ENCODE measurements around the gene BANP. TPM values are rescaled to one million over a fixed set of nuclear protein-coding genes. Genes with fewer than 3 reads are reported as not detected.

The BANP gene
- total RNA-seq, 1 experiment from 2014 or later = 34.5 TPM

DNA sequence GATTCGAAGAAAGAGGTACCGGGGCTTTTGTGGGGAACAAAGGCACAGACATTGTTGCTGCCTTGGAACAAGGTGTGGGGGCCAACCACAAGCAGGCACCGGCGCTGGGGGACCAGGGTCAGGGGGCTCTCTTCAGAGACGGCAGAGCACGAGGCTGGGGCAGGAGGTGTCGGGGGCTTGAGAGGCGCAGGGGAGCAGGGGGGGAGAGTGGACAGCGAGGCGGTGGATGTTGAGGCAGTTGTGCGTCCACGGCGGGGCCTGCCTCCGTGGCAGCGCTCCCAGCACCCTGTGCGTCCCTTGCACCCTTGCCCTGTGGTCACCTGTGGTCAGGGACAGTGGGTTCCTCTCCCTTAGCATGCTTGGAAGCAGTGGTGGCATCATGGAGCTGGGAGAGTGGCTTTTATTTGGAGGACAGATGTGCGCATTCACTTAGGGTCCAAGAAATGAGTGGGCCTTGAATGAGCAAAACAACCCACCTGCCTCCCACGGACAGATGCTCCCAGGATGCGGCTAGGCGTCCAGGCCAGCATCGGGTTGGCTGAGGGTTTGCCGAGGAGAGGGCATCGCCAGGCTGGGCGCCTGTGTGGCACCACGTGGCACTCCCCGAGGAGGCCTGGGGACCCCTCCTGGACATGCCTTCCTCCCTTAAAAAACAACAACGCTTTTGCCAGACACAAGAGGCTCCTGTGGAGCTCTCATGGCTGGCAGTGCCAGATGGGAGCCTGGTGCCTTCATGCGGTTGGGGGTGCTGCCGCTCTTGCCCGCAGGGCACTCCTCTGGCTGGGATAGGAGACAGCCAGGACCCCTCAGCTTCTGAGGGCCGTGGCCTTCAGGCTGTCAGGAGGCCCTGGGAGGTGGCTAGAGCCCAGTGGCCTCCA is 113.0 kb downstream of the BANP start (continued):
- TF ChIP-seq, protein P1, sequence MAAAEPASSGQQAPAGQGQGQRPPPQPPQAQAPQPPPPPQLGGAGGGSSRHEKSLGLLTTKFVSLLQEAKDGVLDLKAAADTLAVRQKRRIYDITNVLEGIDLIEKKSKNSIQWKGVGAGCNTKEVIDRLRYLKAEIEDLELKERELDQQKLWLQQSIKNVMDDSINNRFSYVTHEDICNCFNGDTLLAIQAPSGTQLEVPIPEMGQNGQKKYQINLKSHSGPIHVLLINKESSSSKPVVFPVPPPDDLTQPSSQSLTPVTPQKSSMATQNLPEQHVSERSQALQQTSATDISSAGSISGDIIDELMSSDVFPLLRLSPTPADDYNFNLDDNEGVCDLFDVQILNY (CRISPR knock-in tag; IDR thresholded peaks at IDR 0.05) = no peak
- no peak for TF ChIP-seq EMX1 (CRISPR knock-in tag; IDR thresholded peaks at IDR 0.05)
- no peak for TF ChIP-seq FOXJ3 (CRISPR knock-in tag; IDR thresholded peaks at IDR 0.05; ENCODE audit: borderline replicate concordance)
- no peak for TF ChIP-seq NR3C1 (CRISPR knock-in tag; conservative IDR thresholded peaks at IDR 0.05; ENCODE audit: low read depth)
- TF ChIP-seq, protein P2, sequence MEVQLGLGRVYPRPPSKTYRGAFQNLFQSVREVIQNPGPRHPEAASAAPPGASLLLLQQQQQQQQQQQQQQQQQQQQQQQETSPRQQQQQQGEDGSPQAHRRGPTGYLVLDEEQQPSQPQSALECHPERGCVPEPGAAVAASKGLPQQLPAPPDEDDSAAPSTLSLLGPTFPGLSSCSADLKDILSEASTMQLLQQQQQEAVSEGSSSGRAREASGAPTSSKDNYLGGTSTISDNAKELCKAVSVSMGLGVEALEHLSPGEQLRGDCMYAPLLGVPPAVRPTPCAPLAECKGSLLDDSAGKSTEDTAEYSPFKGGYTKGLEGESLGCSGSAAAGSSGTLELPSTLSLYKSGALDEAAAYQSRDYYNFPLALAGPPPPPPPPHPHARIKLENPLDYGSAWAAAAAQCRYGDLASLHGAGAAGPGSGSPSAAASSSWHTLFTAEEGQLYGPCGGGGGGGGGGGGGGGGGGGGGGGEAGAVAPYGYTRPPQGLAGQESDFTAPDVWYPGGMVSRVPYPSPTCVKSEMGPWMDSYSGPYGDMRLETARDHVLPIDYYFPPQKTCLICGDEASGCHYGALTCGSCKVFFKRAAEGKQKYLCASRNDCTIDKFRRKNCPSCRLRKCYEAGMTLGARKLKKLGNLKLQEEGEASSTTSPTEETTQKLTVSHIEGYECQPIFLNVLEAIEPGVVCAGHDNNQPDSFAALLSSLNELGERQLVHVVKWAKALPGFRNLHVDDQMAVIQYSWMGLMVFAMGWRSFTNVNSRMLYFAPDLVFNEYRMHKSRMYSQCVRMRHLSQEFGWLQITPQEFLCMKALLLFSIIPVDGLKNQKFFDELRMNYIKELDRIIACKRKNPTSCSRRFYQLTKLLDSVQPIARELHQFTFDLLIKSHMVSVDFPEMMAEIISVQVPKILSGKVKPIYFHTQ (CRISPR knock-in tag; IDR thresholded peaks at IDR 0.05) = no peak
- no peak for TF ChIP-seq CREB1 (CRISPR knock-in tag; IDR thresholded peaks at IDR 0.05)

DNA sequence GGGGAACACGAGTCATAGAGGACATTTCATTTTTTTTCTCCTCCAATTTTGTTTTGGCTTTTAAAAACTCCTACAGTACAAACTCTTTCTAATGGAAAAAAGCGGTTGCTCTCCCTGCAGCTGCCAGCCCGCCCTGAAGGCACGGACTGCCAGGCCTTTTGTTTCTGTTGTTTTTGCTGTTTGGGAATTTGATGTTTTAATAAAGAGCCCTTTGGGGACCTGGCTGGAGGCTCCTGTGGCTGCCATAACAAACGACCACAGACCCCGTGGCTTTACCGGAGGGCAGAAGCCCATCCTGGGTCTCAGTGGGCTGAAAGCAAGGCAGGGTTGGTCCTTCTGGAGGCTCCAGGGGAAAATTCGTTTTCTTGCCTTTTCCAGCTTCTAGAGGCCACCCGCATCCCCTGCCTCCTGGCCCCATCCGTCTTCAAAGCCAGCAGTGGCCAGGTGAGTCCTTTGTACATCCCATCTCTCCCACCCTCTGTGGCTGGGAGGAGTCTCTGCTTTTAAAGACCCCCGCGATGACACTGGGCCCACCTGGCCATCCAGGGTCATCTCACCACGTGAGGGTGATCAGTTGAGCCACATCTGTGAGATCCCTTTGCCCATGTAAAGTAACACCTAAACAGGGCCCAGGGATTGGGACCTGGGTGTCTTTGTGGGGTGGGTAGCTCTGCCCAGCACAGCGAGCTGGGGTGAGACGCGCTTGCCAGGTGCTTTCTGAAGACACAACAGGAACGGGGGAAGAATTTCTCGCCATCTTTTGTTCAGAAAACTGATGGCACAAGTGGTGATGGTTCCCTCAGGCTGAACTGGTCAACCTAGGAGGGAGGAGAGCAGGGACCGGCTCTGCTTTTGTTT is 113.9 kb downstream of the BANP start:
- peaks cover 11% of the 10 kb centered on the region for H3K36me3 Mint-ChIP-seq
- no peak overlapping the region for H3K27ac Mint-ChIP-seq
- H3K9me3 Mint-ChIP-seq = no peaks in the 10 kb centered on the region
- no peak overlapping the region for H3K4me3 Mint-ChIP-seq
- H3K4me1 Mint-ChIP-seq = no peaks in the 10 kb centered on the region
- ChIA-PET CTCF (interaction anchor here (1.6 kb wide), 1 partner anchor 372 kb away, joined by 4 read pairs; no protein-coding TSS in a partner anchor), POLR2A (no interaction called here)
- H3K27me3 Mint-ChIP-seq (ENCODE audit: low read depth) = no peaks in the 10 kb centered on the region
- TF ChIP-seq NFYB (CRISPR knock-in tag; conservative IDR thresholded peaks at IDR 0.05; ENCODE audit: low read depth) (no peak), ZNF138 (CRISPR knock-in tag; conservative IDR thresholded peaks at IDR 0.05) (no peak), MYBL2 (CRISPR knock-in tag; IDR thresholded peaks at IDR 0.05) (no peak), TEAD4 (CRISPR knock-in tag; IDR thresholded peaks at IDR 0.05) (no peak), KAT7 (CRISPR knock-in tag; IDR thresholded peaks at IDR 0.05; ENCODE audit: borderline replicate concordance) (no peak), CREB1 (CRISPR knock-in tag; IDR thresholded peaks at IDR 0.05) (no peak), CREM (CRISPR knock-in tag; IDR thresholded peaks at IDR 0.05) (no peak), NR2C2 (CRISPR knock-in tag; IDR thresholded peaks at IDR 0.05) (no peak), JAZF1 (CRISPR knock-in tag; IDR thresholded peaks at IDR 0.05) (no peak), ZBTB21 (CRISPR knock-in tag; IDR thresholded peaks at IDR 0.05; ENCODE audit: borderline replicate concordance) (no peak), NFE2L1 (CRISPR knock-in tag; IDR thresholded peaks at IDR 0.05) (no peak), GTF2I (CRISPR knock-in tag; conservative IDR thresholded peaks at IDR 0.05) (no peak), NR1H2 (CRISPR knock-in tag; IDR thresholded peaks at IDR 0.05) (no peak), FOXP1 (CRISPR knock-in tag; IDR thresholded peaks at IDR 0.05; ENCODE audit: borderline replicate concordance) (no peak)
- TF ChIP-seq, protein P3, sequence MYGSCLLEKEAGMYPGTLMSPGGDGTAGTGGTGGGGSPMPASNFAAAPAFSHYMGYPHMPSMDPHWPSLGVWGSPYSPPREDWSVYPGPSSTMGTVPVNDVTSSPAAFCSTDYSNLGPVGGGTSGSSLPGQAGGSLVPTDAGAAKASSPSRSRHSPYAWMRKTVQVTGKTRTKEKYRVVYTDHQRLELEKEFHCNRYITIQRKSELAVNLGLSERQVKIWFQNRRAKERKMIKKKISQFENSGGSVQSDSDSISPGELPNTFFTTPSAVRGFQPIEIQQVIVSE (CRISPR knock-in tag; IDR thresholded peaks at IDR 0.05; ENCODE audit: borderline replicate concordance) = no peak
- TF ChIP-seq, protein P4, sequence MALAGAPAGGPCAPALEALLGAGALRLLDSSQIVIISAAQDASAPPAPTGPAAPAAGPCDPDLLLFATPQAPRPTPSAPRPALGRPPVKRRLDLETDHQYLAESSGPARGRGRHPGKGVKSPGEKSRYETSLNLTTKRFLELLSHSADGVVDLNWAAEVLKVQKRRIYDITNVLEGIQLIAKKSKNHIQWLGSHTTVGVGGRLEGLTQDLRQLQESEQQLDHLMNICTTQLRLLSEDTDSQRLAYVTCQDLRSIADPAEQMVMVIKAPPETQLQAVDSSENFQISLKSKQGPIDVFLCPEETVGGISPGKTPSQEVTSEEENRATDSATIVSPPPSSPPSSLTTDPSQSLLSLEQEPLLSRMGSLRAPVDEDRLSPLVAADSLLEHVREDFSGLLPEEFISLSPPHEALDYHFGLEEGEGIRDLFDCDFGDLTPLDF (CRISPR knock-in tag; IDR thresholded peaks at IDR 0.05) = no peak
- TF ChIP-seq, protein P5, sequence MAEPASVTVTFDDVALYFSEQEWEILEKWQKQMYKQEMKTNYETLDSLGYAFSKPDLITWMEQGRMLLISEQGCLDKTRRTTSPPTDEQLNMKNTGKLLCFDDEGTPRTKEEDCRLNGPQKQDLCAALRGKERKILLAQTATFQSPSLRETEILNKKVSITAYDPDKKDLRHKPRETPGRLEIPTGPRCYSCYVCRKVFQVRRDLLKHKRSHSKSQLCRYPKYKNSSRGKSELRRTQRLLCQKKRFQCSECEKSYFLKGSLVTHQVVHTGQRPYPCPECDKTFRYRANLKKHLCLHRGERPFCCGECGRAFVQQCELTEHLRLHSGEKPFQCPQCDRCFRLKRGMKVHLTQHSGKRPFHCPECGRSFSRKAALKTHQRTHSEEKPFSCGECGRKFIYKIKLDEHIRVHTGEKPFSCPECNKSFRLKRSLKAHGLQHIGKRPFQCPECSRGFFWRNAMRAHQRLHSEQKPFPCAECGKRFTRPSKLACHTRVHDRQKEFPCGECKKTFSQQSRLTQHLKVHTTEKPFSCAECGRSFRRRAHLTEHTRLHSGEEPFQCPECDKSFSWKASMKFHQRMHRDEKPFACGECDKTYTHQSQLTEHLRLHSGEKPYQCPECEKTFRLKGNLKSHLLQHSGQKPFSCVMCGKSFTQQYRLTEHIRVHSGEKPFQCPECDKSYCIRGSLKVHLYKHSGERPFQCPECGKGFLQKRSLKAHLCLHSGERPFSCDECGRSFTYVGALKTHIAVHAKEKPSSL (CRISPR knock-in tag; conservative IDR thresholded peaks at IDR 0.05) = no peak
- TF ChIP-seq, protein P6, sequence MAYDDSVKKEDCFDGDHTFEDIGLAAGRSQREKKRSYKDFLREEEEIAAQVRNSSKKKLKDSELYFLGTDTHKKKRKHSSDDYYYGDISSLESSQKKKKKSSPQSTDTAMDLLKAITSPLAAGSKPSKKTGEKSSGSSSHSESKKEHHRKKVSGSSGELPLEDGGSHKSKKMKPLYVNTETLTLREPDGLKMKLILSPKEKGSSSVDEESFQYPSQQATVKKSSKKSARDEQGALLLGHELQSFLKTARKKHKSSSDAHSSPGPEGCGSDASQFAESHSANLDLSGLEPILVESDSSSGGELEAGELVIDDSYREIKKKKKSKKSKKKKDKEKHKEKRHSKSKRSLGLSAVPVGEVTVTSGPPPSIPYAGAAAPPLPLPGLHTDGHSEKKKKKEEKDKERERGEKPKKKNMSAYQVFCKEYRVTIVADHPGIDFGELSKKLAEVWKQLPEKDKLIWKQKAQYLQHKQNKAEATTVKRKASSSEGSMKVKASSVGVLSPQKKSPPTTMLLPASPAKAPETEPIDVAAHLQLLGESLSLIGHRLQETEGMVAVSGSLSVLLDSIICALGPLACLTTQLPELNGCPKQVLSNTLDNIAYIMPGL (CRISPR knock-in tag; IDR thresholded peaks at IDR 0.05) = no peak
- DNase-seq (ENCODE audit: low spot score) (no peak), ATAC-seq (no peak)

Measured in WTC11 (cell line).